Measurements from ENCODE around the gene CISD3. TPM values are rescaled to one million over a fixed set of nuclear protein-coding genes. Genes with fewer than 3 reads are reported as not detected.

The CISD3 gene
- total and polyA plus RNA-seq, 2 of the 8 experiments (the other 6 are each of a cell fraction or from before 2014, with no cell fraction given): 9.4 to 11.1 TPM

DNA sequence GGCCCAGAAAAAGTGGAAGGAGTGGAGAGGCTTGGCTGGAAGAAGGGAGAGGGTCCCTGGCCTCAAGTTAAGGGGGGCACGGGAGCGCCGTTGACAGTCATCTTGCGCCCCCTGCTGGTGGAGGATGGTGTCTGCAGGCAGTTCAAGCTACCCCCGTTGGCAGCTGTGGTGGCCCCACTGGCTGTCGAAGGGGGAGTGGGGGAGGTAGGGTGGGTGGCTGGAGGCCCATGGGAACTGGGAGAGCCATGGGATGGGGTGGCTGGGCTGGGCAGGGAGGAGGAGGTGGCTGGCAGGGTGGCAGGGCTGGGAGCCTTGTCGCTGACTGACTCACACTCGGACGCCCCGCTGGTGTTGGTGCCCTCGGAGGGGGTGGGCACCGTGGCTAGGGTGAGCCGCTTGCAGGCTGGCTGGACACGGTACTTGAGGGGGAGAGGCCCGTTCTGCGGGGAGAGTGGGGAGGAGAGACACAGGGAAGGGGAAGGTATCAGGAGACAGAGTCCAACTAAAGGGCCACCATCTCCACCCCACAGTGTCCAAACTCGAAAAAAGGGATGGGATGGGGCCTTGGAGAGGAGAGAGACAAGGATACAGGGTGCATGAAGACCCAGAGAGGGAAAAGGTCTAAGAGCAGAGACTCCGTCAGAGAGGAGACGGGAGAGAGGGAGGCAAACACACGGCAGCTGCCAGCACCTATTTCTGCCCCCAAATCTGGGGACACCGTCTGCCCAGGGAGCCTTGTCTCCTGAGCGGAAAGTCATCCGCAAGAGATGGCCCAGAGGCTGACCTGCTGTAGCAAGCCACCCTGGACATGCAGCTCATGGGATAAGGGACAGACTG, 5.2 kb downstream of the CISD3 start:
- Histone ChIP-seq H3K27me3 (replicated peaks in 1 of 4; ENCODE audit: control insufficient read depth in 3 of 4, extremely low read depth in 1 of 4, insufficient read depth in 3 of 4, low read length in 3 of 4) (no peaks in the 10 kb centered on the region), H3K4me3 (ENCODE audit: extremely low read depth in 1 of 4, insufficient read depth in 2 of 4, low read depth in 3 of 4, low read length in 4 of 4) (no peak overlapping the region), H2AK5ac (ENCODE audit: low read depth, low read length) (no peak overlapping the region), H4K5ac (ENCODE audit: insufficient read length, low read depth, low read length) (no peak overlapping the region), H3K9ac (replicated peaks in 1 of 4; ENCODE audit: extremely low read depth in 1 of 4, low read depth in 3 of 4, low read length in 3 of 4) (no peak overlapping the region), H2BK15ac (ENCODE audit: low read length) (no peak overlapping the region), H3K14ac (ENCODE audit: insufficient read length) (no peak overlapping the region), H3K9me3 (ENCODE audit: insufficient read depth in 2 of 2, low read depth in 1 of 2, low read length in 1 of 2) (no peaks in the 10 kb centered on the region), H3K23ac (ENCODE audit: insufficient read length) (no peak overlapping the region), H2BK20ac (ENCODE audit: low read length) (no peak overlapping the region), H2BK120ac (replicated peaks; ENCODE audit: low read depth, low read length) (no peak overlapping the region), H4K8ac (ENCODE audit: extremely low read depth, insufficient read depth, low read length) (peak overlapping the region; percentile 65), H4K91ac (replicated peaks; ENCODE audit: insufficient read length, low read length) (no peak overlapping the region), H3K4me1 (replicated peaks in 1 of 4; ENCODE audit: control insufficient read depth in 3 of 4, insufficient read depth in 4 of 4, low read length in 3 of 4) (peaks cover 0 to 12% (median 6%) of the 10 kb centered on the region in 4 experiments; a peak in 5 of 7 replicates), H3K4ac (replicated peaks; ENCODE audit: insufficient read length, low read depth, low read length) (no peak overlapping the region), H3K79me1 (ENCODE audit: low read depth, low read length) (0 out of 2 replicates have a peak, but pooled peaks cover 5% of the 10 kb centered on the region), H3K56ac (replicated peaks; ENCODE audit: insufficient read length, low read depth, low read length) (no peak overlapping the region), H2BK12ac (ENCODE audit: low read depth, low read length) (no peak overlapping the region), H3K18ac (ENCODE audit: extremely low read depth, low read length) (no peak overlapping the region), H2AFZ (ENCODE audit: low read length) (no peak overlapping the region), H3K4me2 (ENCODE audit: insufficient read depth in 1 of 2, low read depth in 2 of 2, low read length in 2 of 2) (no peak overlapping the region), H4K20me1 (replicated peaks in 1 of 2; ENCODE audit: control insufficient read depth in 1 of 2, insufficient read depth in 2 of 2, low read length in 2 of 2) (peaks cover 14 to 51% of the 10 kb centered on the region in 2 experiments), H3K79me2 (ENCODE audit: control insufficient read depth in 1 of 2, insufficient read depth in 2 of 2, low read length in 2 of 2) (peaks cover 0 to 13% of the 10 kb centered on the region in 2 experiments; a peak in 1 of 4 replicates), H2BK5ac (ENCODE audit: low read depth, low read length) (no peak overlapping the region), H3K23me2 (ENCODE audit: low read depth, low read length) (peaks cover 7% of the 10 kb centered on the region; the same call in 1 of the 2 replicates), H3K27ac (ENCODE audit: low read depth, low read length) (no peak overlapping the region), H3K36me3 (ENCODE audit: control insufficient read depth in 2 of 4, insufficient read depth in 4 of 4, low read length in 3 of 4) (peaks cover 2 to 30% (median 18%) of the 10 kb centered on the region in 4 experiments; a peak in 7 of 8 replicates)
- FAIRE-seq (no peak), DNase-seq (ENCODE audit: low read depth in 1 of 2, low spot score in 2 of 2) (peak in 1 of 2 experiments; percentile 93)
- CTCF ChIA-PET (ENCODE audit: partially characterized antibody): interaction anchor here (0.7 to 5.4 kb wide), 32 partner anchors 9 to 190 kb away, joined by 3 to 49 read pairs (median 7); partner anchors contain the start of genes EPOP and MLLT6
- 73% methylated on average over 21 of the region's 23 CpGs; no CpG with 5 or more reads in 1 of the 2 experiments for WGBS, 2 experiments (ENCODE audit: extremely low coverage in 1 of 2, insufficient coverage in 1 of 2, insufficient read length in 1 of 2, insufficient replicate concordance in 2 of 2, low coverage in 1 of 2, low lambda C conversion rate in 2 of 2, missing lambda C conversion rate in 1 of 2)
- POLR2A ChIA-PET (ENCODE audit: partially characterized antibody): interaction anchor here (0.9 to 2.8 kb wide), 6 partner anchors 9 to 50 kb away, joined by 3 to 8 read pairs (median 5); no protein-coding TSS in a partner anchor
- TF ChIP-seq MAX (IDR thresholded peaks at IDR 0.05) (peak; percentile 44), MAFK (IDR thresholded peaks at IDR 0.05; ENCODE audit: low read depth, low read length) (no peak), RXRA (IDR thresholded peaks at IDR 0.05; ENCODE audit: insufficient read depth, low read depth, low read length) (no peak), EZH2 (IDR thresholded peaks at IDR 0.05; ENCODE audit: low read depth, low read length, severe bottlenecking) (no peak), RAD21 (IDR thresholded peaks at IDR 0.05 in 1 of 2, conservative IDR thresholded peaks at IDR 0.05 in 1 of 2; ENCODE audit: low read depth in 2 of 2, low read length in 2 of 2) (peak; percentile 87 to 89), BACH1 (IDR thresholded peaks at IDR 0.05; ENCODE audit: low read length) (no peak), POLR2AphosphoS5 (IDR thresholded peaks at IDR 0.05; ENCODE audit: low read depth, low read length) (peak; percentile 30; the same call in 1 of the 2 replicates), NANOG (IDR thresholded peaks at IDR 0.05; ENCODE audit: insufficient read depth, low read depth, low read length, poor library complexity, severe bottlenecking) (no peak), HDAC2 (IDR thresholded peaks at IDR 0.05; ENCODE audit: borderline replicate concordance in 1 of 2, low read depth in 2 of 2, low read length in 2 of 2) (no peak), TAF7 (optimal IDR thresholded peaks at IDR 0.05; ENCODE audit: borderline replicate concordance, low read depth, low read length) (no peak)

All from H1 (cell line).